Measurements from ENCODE around the gene ITIH5.
"Not testable (repeated sequence)": the region's sequence is repeated elsewhere in the genome, so short reads cannot be mapped to it uniquely, and the experiment has no call there.

DNA sequence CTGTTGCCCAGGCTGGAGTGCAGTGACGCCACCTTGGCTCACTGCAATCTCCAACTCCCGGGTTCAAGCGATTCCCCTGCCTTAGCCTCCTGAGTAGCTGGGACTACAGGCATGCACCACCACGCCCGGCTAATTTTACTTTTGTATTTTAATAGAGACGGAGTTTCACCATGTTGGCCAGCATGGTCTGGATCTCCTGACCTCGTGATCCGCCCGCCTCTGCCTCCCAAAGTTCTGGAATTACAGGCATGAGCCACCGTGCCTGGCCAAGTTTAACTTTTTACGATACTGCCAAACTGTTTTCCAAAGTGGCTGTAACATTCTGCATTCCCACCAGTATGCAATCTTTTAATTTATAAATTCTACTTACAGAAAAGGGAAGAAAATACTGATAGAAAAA lies 9.7 kb downstream of the ITIH5 start:
- TF ChIP-seq, protein P1, sequence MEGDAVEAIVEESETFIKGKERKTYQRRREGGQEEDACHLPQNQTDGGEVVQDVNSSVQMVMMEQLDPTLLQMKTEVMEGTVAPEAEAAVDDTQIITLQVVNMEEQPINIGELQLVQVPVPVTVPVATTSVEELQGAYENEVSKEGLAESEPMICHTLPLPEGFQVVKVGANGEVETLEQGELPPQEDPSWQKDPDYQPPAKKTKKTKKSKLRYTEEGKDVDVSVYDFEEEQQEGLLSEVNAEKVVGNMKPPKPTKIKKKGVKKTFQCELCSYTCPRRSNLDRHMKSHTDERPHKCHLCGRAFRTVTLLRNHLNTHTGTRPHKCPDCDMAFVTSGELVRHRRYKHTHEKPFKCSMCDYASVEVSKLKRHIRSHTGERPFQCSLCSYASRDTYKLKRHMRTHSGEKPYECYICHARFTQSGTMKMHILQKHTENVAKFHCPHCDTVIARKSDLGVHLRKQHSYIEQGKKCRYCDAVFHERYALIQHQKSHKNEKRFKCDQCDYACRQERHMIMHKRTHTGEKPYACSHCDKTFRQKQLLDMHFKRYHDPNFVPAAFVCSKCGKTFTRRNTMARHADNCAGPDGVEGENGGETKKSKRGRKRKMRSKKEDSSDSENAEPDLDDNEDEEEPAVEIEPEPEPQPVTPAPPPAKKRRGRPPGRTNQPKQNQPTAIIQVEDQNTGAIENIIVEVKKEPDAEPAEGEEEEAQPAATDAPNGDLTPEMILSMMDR (IDR thresholded peaks at IDR 0.05), result not testable (repeated sequence)
- TF ChIP-seq POLR2A (IDR thresholded peaks at IDR 0.05), result not testable (repeated sequence)
